GM23248 (cell line): Measurements from ENCODE around the gene MTA3. TPM values are rescaled to one million over a fixed set of nuclear protein-coding genes. Genes with fewer than 3 reads are reported as not detected.
"Not testable (repeated sequence)": the region's sequence is repeated elsewhere in the genome, so short reads cannot be mapped to it uniquely, and the experiment has no call there.

Experiments used
- DNase-seq: peaks from one replicate; pipeline ENCODE4 v3.0.0-alpha.2; 2015
- H2AFZ ChIP-seq: fragments of 200-600 bp; sonication (generic); 2 replicates; pipeline ENCODE4 v1.6.1; 2016; ENCODE audit warnings: antibody characterized with exemption
- H3F3A ChIP-seq: fragments of 200-600 bp; sonication (generic); 2 replicates; pipeline ENCODE4 v1.6.1; 2016; ENCODE audit warnings: mild to moderate bottlenecking, antibody characterized with exemption, mixed run types; ENCODE audit not compliant: insufficient read depth
- H3K27ac ChIP-seq: fragments of 200-600 bp; sonication (generic); 2 replicates; pipeline ENCODE4 v1.5.1; 2016; ENCODE audit warnings: mild to moderate bottlenecking
- H3K27me3 ChIP-seq: fragments of 200-600 bp; sonication (generic); replicated peaks from 2 replicates; pipeline ENCODE4 v1.6.1; 2016; ENCODE audit warnings: mild to moderate bottlenecking; ENCODE audit not compliant: insufficient read depth
- H3K36me3 ChIP-seq: fragments of 200-600 bp; sonication (generic); 2 replicates; pipeline ENCODE4 v1.6.1; 2016; ENCODE audit warnings: low read depth, mild to moderate bottlenecking
- H3K4me1 ChIP-seq: fragments of 200-600 bp; sonication (generic); 2 replicates; pipeline ENCODE4 v1.6.1; 2016; ENCODE audit warnings: mild to moderate bottlenecking; ENCODE audit not compliant: insufficient read depth
- H3K4me2 ChIP-seq: fragments of 200-600 bp; sonication (generic); one replicate; pipeline ENCODE4 v1.6.1; 2016; ENCODE audit warnings: mild to moderate bottlenecking; ENCODE audit not compliant: unreplicated experiment
- H3K4me3 ChIP-seq: fragments of 200-600 bp; sonication (generic); 2 replicates; pipeline ENCODE4 v1.5.1; 2016; ENCODE audit warnings: mild to moderate bottlenecking
- H3K79me2 ChIP-seq: fragments of 200-600 bp; sonication (generic); 2 replicates; pipeline ENCODE4 v1.6.1; 2016; ENCODE audit warnings: mild to moderate bottlenecking; ENCODE audit not compliant: insufficient read depth
- H3K9ac ChIP-seq: fragments of 200-600 bp; sonication (generic); 2 replicates; pipeline ENCODE4 v1.6.1; 2016; ENCODE audit warnings: mild to moderate bottlenecking
- H3K9me2 ChIP-seq: fragments of 200-600 bp; sonication (generic); 2 replicates; pipeline ENCODE4 v1.6.1; 2016; ENCODE audit warnings: mixed run types, mild to moderate bottlenecking, moderate library complexity; ENCODE audit not compliant: insufficient read depth
- H3K9me3 ChIP-seq: fragments of 200-600 bp; sonication (generic); one replicate; pipeline ENCODE4 v1.6.1; 2017; ENCODE audit warnings: low read depth
- H4K20me1 ChIP-seq: fragments of 200-600 bp; sonication (generic); 2 replicates; pipeline ENCODE4 v1.6.0; 2016; ENCODE audit not compliant: insufficient read depth
- EZH2 ChIP-seq: fragments of 200-600 bp; sonication (generic); IDR thresholded peaks from 2 replicates; pipeline ENCODE4 v1.6.1; 2018; ENCODE audit warnings: antibody characterized with exemption, mild to moderate bottlenecking; ENCODE audit not compliant: insufficient read depth, poor library complexity, severe bottlenecking
- EZH2phosphoT487 ChIP-seq: fragments of 200-600 bp; sonication (generic); IDR thresholded peaks from 2 replicates; pipeline ENCODE4 v1.6.1; 2018; ENCODE audit warnings: antibody characterized with exemption, moderate library complexity, mild to moderate bottlenecking, low read depth; ENCODE audit not compliant: insufficient read depth
- WGBS, 2 experiments: methylation state at CpG; one replicate each; pipeline ENCODE4 v1.1.6; 2015 to 2017; ENCODE audit warnings: low lambda C conversion rate in 2 of 2, low coverage in 1 of 2; ENCODE audit errors: missing lambda C conversion rate in 2 of 2; 5-methylcytosine and 5-hydroxymethylcytosine counted together
- in situ Hi-C: fragments of 300-500 bp; cut with MboI; formaldehyde crosslinking; loops from 2 replicates; pipeline ENCODE4 v1.15.0; 2020
- polyA plus RNA-seq: library from polyadenylated mRNA; unstranded; fragments of >200 nt; fragmentation: Nextera tagmentation; extraction: Ambion mirVana; gene quantifications from 2 replicates; pipeline ENCODE4 v1.2.1, GENCODE V29; 2016
- total RNA-seq: library from RNA; depleted of rRNA; stranded (reverse); fragments of >200 nt; shearing (Covaris generic); gene quantifications from 2 replicates; pipeline ENCODE4 v1.2.3, GENCODE V29; 2014

MTA3 gene
- total and polyA plus RNA-seq, 2 experiments from 2014 or later = 25.7 to 29.7 TPM

DNA sequence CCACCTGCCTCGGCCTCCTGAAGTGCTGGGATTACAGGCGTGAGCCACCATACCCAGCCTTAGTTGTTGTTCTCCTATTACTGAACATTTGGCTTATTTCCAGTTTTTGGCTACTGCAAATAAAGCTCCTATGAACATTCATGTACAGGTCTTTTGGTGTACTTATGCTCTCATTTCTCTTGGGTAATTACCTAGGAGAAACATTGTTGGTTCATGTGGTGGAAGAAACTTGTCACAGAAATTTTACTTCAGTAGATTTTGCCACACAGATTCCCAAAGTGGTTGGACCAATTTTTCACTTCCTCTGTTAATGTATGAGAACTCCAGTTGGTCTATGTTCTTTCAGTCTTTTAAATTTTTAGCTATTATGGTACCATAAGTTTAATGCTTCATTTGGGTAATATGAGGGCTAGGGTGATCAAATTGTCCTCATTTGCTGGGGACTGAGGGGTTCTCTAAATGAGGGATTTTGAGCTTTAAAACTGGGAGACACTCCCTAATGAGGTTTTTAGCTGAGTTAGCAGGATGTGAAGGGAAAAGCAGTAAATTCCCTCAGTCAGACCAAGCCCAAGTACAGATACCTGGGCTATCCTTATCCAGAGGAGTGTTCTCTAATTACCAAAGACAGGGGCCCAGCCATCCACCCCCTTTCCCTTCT lies 33.9 kb downstream of the MTA3 start:
- TF ChIP-seq EZH2phosphoT487 (no peak), EZH2 (no peak)
- H3K9me3 ChIP-seq = no peaks in the 10 kb centered on the region
- H3K4me3 ChIP-seq = no peak overlapping the region
- H4K20me1 ChIP-seq = no peaks in the 10 kb centered on the region
- 96 to 97% methylated on average over 2 of the region's 2 CpGs for WGBS, 2 experiments
- H3K36me3 ChIP-seq = no peaks in the 10 kb centered on the region
- H3K9me2 ChIP-seq = no peaks in the 10 kb centered on the region
- H3K4me2 ChIP-seq = no peak overlapping the region
- no peaks in the 10 kb centered on the region for H3F3A ChIP-seq
- H2AFZ ChIP-seq = no peak overlapping the region
- H3K27me3 ChIP-seq = no peaks in the 10 kb centered on the region
- H3K27ac ChIP-seq = no peak overlapping the region
- H3K79me2 ChIP-seq = peaks cover 41% of the 10 kb centered on the region
- no peak for DNase-seq
- in situ Hi-C loops = no loop called here
- no peak overlapping the region for H3K9ac ChIP-seq
- H3K4me1 ChIP-seq = no peaks in the 10 kb centered on the region

DNA sequence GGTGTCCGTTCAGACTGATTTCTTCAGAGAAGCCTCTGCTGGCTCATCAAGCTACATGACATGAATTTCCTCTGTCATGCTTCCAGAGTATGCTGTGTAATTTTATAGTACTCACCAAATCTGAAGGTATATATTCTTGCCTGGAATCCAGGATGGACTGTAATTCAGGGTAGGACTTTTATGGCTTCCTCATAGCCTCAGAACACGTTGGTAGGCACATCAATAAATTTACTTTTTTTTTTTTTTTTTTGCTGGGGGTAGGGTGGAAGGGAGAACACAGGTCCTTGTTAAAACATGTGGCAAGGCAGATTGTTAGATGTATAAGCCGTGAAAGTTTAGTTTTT lies 34.4 kb downstream of the MTA3 start:
- H3K4me3 ChIP-seq = no peak overlapping the region
- in situ Hi-C loops = no loop called here
- H2AFZ ChIP-seq = no peak overlapping the region
- H3K27ac ChIP-seq = no peak overlapping the region
- no peak overlapping the region for H3K4me2 ChIP-seq
- H3K9me3 ChIP-seq = no peaks in the 10 kb centered on the region
- H3K9ac ChIP-seq = no peak overlapping the region
- no peaks in the 10 kb centered on the region for H3F3A ChIP-seq
- H3K36me3 ChIP-seq = no peaks in the 10 kb centered on the region
- H3K79me2 ChIP-seq = peaks cover 39% of the 10 kb centered on the region
- no peak for DNase-seq
- H3K4me1 ChIP-seq = no peaks in the 10 kb centered on the region
- H4K20me1 ChIP-seq = no peaks in the 10 kb centered on the region
- TF ChIP-seq EZH2phosphoT487 = no peak
- TF ChIP-seq EZH2 = no peak
- 68 to 81% methylated on average over 3 of the region's 3 CpGs for WGBS, 2 experiments
- no peaks in the 10 kb centered on the region for H3K9me2 ChIP-seq
- no peaks in the 10 kb centered on the region for H3K27me3 ChIP-seq

DNA sequence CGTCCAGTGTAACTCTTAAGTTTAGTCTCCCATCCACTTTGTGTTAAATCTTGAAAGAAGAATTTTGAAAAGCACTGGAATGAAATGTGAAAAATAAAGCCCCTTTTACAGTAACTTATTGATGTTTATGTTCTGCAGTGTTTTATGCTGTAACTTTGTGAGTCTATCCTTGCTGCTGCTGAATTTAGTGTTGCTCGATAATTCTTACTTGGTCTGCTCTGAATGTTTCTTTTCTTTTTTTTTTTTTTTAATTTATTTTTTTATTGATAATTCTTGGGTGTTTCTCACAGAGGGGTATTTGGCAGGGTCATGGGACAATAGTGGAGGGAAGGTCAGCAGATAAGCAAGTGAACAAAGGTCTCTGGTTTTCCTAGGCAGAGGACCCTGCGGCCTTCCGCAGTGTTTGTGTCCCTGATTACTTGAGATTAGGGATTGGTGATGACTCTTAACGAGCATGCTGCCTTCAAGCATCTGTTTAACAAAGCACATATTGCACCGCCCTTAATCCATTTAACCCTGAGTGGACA lies 36.0 kb downstream of the MTA3 start:
- in situ Hi-C loops, H3K27ac ChIP-seq, H3K27me3 ChIP-seq, H3K9me2 ChIP-seq, H3K36me3 ChIP-seq, H3K9me3 ChIP-seq, H3F3A ChIP-seq, H3K4me1 ChIP-seq, H2AFZ ChIP-seq, H3K9ac ChIP-seq, H3K4me3 ChIP-seq, H4K20me1 ChIP-seq, DNase-seq, H3K4me2 ChIP-seq: not testable (repeated sequence)
- 89 to 90% methylated on average over 6 of the region's 6 CpGs for WGBS, 2 experiments
- H3K79me2 ChIP-seq = peaks cover 33% of the 10 kb centered on the region

DNA sequence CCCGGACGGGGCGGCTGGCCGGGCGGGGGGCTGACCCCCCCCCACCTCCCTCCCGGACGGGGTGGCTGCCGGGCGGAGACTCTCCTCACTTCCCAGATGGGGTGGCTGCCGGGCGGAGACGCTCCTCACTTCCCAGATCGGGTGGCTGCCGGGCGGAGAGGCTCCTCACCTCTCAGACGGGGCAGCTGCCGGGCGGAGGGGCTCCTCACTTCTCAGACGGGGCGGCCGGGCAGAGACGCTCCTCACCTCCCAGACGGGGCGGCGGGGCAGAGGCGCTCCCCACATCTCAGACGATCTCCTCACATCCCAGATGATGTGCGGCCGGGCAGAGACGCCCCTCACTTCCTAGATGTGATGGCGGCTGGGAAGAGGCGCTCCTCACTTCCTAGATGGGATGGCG lies 37.7 kb downstream of the MTA3 start:
- Histone ChIP-seq H3K36me3 (peaks cover 12% of the 10 kb centered on the region; the same call in 1 of the 2 replicates), H3K79me2 (peaks cover 27% of the 10 kb centered on the region)
- in situ Hi-C loops, H4K20me1 ChIP-seq, H3K4me2 ChIP-seq, H3K27ac ChIP-seq, H3K27me3 ChIP-seq, DNase-seq, H3F3A ChIP-seq, H2AFZ ChIP-seq, H3K4me3 ChIP-seq, H3K9me3 ChIP-seq, H3K4me1 ChIP-seq, H3K9me2 ChIP-seq, H3K9ac ChIP-seq: not testable (repeated sequence)
- WGBS, 2 experiments = 80 to 94% methylated on average over 1 to 28 of the region's 33 CpGs

- no peaks in the 10 kb centered on the region for H3F3A ChIP-seq
- no peak overlapping the region for H3K4me2 ChIP-seq
- peaks cover 12% of the 10 kb centered on the region; the same call in 1 of the 2 replicates for H3K36me3 ChIP-seq
- in situ Hi-C loops = no loop called here
- H4K20me1 ChIP-seq = no peaks in the 10 kb centered on the region; the same call in 1 of the 2 replicates
- H3K9ac ChIP-seq = no peak overlapping the region
- no peak overlapping the region for H2AFZ ChIP-seq
- no peaks in the 10 kb centered on the region for H3K9me2 ChIP-seq
- TF ChIP-seq EZH2phosphoT487 = no peak
- TF ChIP-seq EZH2 = no peak
- H3K27me3 ChIP-seq = no peaks in the 10 kb centered on the region
- no peak for DNase-seq
- H3K4me1 ChIP-seq = no peaks in the 10 kb centered on the region
- peaks cover 21% of the 10 kb centered on the region for H3K79me2 ChIP-seq
- no peak overlapping the region for H3K4me3 ChIP-seq
- H3K27ac ChIP-seq = no peak overlapping the region
- 84 to 99% methylated on average over 7 to 8 of the region's 8 CpGs for WGBS, 2 experiments
- no peaks in the 10 kb centered on the region for H3K9me3 ChIP-seq
Observed at GRCh38 chr2:42607101-42607637, 38.7 kb downstream of the MTA3 start.
